Activated CD8-positive, alpha-beta memory T cell treated with anti-CD3 and anti-CD28 coated beads for 4 hours (primary cell): ENCODE data around the gene SLC35E2B.

Experiments used
- DNase-seq, 2 donors: peaks; one replicate each; pipeline ENCODE4 v3.0.0-alpha.2; 2020; ENCODE audit warnings: low read depth in 2 of 2

The SLC35E2B gene

DNA sequence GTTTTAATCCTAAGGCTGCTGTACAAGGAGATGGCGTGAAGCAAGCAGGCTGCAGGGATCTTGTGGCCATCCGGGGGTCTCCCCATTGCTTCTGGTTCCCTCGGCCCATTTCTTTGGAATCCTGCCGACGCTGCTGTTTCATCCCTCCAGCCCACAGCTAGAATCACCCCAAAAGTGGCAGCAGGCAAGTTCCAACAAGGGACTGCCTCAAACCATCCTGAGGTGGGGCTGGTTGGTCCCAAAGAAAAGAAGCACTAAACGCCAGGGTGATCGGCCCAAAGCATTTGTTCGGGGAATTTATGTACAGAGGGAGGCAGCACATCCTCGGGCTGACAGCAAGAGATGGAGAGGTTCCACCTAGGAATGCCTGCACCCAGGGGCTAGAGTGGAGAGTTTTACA, 81.8 kb downstream of the SLC35E2B start:
- DNase-seq = no peak

GRCh38 chr1:1609822-1610485, 82.6 kb downstream of the SLC35E2B start:
- DNase-seq = no peak
